HUES64 (cell line): ENCODE measurements around the gene LMAN2.
"Not testable (repeated sequence)": the region's sequence is repeated elsewhere in the genome, so short reads cannot be mapped to it uniquely, and the experiment has no call there.

ENCODE experiments used
- H3K27ac ChIP-seq: 2 replicates; pipeline ENCODE4 v1.7.0; 2013; ENCODE audit warnings: low read depth, low read length, inconsistent platforms
- H3K27me3 ChIP-seq: 2 replicates; pipeline ENCODE4 v1.6.1; 2013; ENCODE audit warnings: mild to moderate bottlenecking, low read length; ENCODE audit not compliant: insufficient read depth
- H3K36me3 ChIP-seq: 2 replicates; pipeline ENCODE4 v1.6.1; 2013; ENCODE audit warnings: mild to moderate bottlenecking, low read length; ENCODE audit not compliant: insufficient read depth
- H3K4me1 ChIP-seq: 2 replicates; pipeline ENCODE4 v1.6.1; 2013; ENCODE audit warnings: mild to moderate bottlenecking, low read length, moderate library complexity; ENCODE audit not compliant: insufficient read depth
- H3K4me3 ChIP-seq: 2 replicates; pipeline ENCODE4 v1.5.1; 2013; ENCODE audit warnings: mild to moderate bottlenecking, low read length, moderate library complexity
- H3K9ac ChIP-seq: 2 replicates; pipeline ENCODE4 v1.6.1; 2013; ENCODE audit warnings: mild to moderate bottlenecking, low read depth, low read length
- H3K9me3 ChIP-seq: 2 replicates; pipeline ENCODE4 v1.6.1; 2013; ENCODE audit warnings: low read depth, low read length; ENCODE audit not compliant: insufficient read depth
- WGBS: fragments of 150-250, 120-280 bp; methylation state at CpG from one replicate; pipeline ENCODE4 v1.1.7; 2013; ENCODE audit warnings: missing lambda C conversion rate; 5-methylcytosine and 5-hydroxymethylcytosine counted together

The LMAN2 gene

GRCh38 chr5:177343777-177344176 lies 7.7 kb downstream of the LMAN2 start:
- H3K9me3 ChIP-seq = no peaks in the 10 kb centered on the region
- H3K4me1 ChIP-seq = no peaks in the 10 kb centered on the region
- no peak overlapping the region for H3K9ac ChIP-seq
- H3K27me3 ChIP-seq = no peaks in the 10 kb centered on the region
- H3K36me3 ChIP-seq = peaks cover 40% of the 10 kb centered on the region
- H3K4me3 ChIP-seq = no peak overlapping the region
- H3K27ac ChIP-seq = no peak overlapping the region
- WGBS = 92% methylated on average over 6 of the region's 6 CpGs

GRCh38 chr5:177343000-177343399 lies 8.5 kb downstream of the LMAN2 start:
- not testable (repeated sequence) for H3K4me3 ChIP-seq, H3K27me3 ChIP-seq, H3K4me1 ChIP-seq, H3K27ac ChIP-seq, H3K9ac ChIP-seq, H3K9me3 ChIP-seq
- peaks cover 42% of the 10 kb centered on the region for H3K36me3 ChIP-seq
- WGBS = 93% methylated on average over 12 of the region's 14 CpGs

- H3K27me3 ChIP-seq = no peaks in the 10 kb centered on the region
- H3K4me3 ChIP-seq = no peak overlapping the region
- no peaks in the 10 kb centered on the region for H3K9me3 ChIP-seq
- peaks cover 64% of the 10 kb centered on the region for H3K36me3 ChIP-seq
- no peak overlapping the region; the same call in 1 of the 2 replicates for H3K9ac ChIP-seq
- H3K27ac ChIP-seq = no peak overlapping the region
- no peaks in the 10 kb centered on the region for H3K4me1 ChIP-seq
- 82% methylated on average over 11 of the region's 11 CpGs for whole genome bisulfite sequencing
These were observed 12.3 kb downstream of the LMAN2 start for GRCh38 chr5:177339107-177339638.

- no peak overlapping the region for H3K4me3 ChIP-seq
- no peaks in the 10 kb centered on the region for H3K27me3 ChIP-seq
- no peaks in the 10 kb centered on the region for H3K4me1 ChIP-seq
- H3K27ac ChIP-seq = no peak overlapping the region
- 89% methylated on average over 22 of the region's 22 CpGs for WGBS
- H3K9ac ChIP-seq = no peak overlapping the region; the same call in 1 of the 2 replicates
- no peaks in the 10 kb centered on the region for H3K9me3 ChIP-seq
- H3K36me3 ChIP-seq = peaks cover 69% of the 10 kb centered on the region
These were observed 13.0 kb downstream of the LMAN2 start for GRCh38 chr5:177338251-177339106.

GRCh38 chr5:177336603-177337494 lies 14.6 kb downstream of the LMAN2 start:
- 96% methylated on average over 36 of the region's 36 CpGs for WGBS
- Histone ChIP-seq H3K27ac (no peak overlapping the region), H3K27me3 (no peaks in the 10 kb centered on the region), H3K9ac (no peak overlapping the region), H3K36me3 (peaks cover 73% of the 10 kb centered on the region), H3K4me3 (no peak overlapping the region), H3K9me3 (no peaks in the 10 kb centered on the region), H3K4me1 (no peaks in the 10 kb centered on the region)

- Histone ChIP-seq H3K4me1 (no peaks in the 10 kb centered on the region), H3K4me3 (no peak overlapping the region), H3K9me3 (no peaks in the 10 kb centered on the region), H3K27ac (no peak overlapping the region), H3K9ac (no peak overlapping the region), H3K36me3 (peaks cover 71% of the 10 kb centered on the region), H3K27me3 (no peaks in the 10 kb centered on the region)
- WGBS = 88% methylated on average over 12 of the region's 12 CpGs
These were observed 15.4 kb downstream of the LMAN2 start for GRCh38 chr5:177336112-177336511.

GRCh38 chr5:177335701-177336065 lies 15.8 kb downstream of the LMAN2 start:
- Histone ChIP-seq H3K9me3 (no peaks in the 10 kb centered on the region), H3K27me3 (no peaks in the 10 kb centered on the region), H3K4me3 (no peak overlapping the region), H3K4me1 (no peaks in the 10 kb centered on the region), H3K36me3 (peaks cover 72% of the 10 kb centered on the region), H3K27ac (no peak overlapping the region), H3K9ac (no peak overlapping the region)
- WGBS = 94% methylated on average over 7 of the region's 7 CpGs

GRCh38 chr5:177334781-177335700 lies 16.4 kb downstream of the LMAN2 start:
- Histone ChIP-seq H3K9ac (no peak overlapping the region), H3K36me3 (peaks cover 79% of the 10 kb centered on the region), H3K27ac (no peak overlapping the region), H3K4me3 (no peak overlapping the region), H3K27me3 (no peaks in the 10 kb centered on the region), H3K4me1 (no peaks in the 10 kb centered on the region), H3K9me3 (no peaks in the 10 kb centered on the region)
- 95% methylated on average over 21 of the region's 21 CpGs for WGBS

GRCh38 chr5:177334155-177334551 lies 17.3 kb downstream of the LMAN2 start:
- Histone ChIP-seq H3K9me3 (no peaks in the 10 kb centered on the region), H3K4me3 (no peak overlapping the region), H3K27me3 (no peaks in the 10 kb centered on the region), H3K36me3 (peaks cover 77% of the 10 kb centered on the region), H3K27ac (no peak overlapping the region), H3K9ac (no peak overlapping the region), H3K4me1 (no peaks in the 10 kb centered on the region)
- 95% methylated on average over 15 of the region's 15 CpGs for WGBS

- Histone ChIP-seq H3K4me3 (no peak overlapping the region), H3K27ac (no peak overlapping the region), H3K36me3 (peaks cover 76% of the 10 kb centered on the region), H3K9ac (no peak overlapping the region), H3K4me1 (no peaks in the 10 kb centered on the region), H3K27me3 (no peaks in the 10 kb centered on the region), H3K9me3 (no peaks in the 10 kb centered on the region)
- 97% methylated on average over 15 of the region's 16 CpGs for WGBS
These were observed 17.9 kb downstream of the LMAN2 start for GRCh38 chr5:177333420-177334154.
